Measurements from ENCODE around the gene CRMP1.
A peak's percentile ranks its signal among the peaks of the same experiment; 100 is the strongest.

The CRMP1 gene

DNA sequence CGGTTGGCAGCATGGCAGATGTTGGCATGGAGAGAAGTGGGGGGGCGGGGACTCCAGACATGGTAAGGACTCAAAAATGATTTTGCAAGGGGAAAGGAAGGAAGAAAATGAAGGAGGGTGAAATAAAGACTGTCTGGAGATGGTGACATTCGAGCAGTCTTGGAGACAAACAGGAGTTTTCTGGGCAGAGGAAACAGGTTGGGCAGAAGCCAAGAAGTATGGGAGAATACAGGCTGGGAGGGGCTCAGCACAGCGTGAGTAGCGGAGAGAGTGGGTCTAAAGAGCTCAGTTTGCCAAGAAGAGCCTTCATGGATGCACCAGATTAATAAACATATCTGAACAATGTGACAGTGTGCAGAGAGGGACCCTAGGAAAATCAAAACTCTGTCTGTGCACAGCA, 13.3 kb upstream of the CRMP1 start:
- no peak for DNase-seq
- Mint-ChIP-seq H3K9me3 (peaks cover 12% of the 10 kb centered on the region), H3K4me1 (no peaks in the 10 kb centered on the region), H3K36me3 (no peaks in the 10 kb centered on the region), H3K27ac (no peak overlapping the region), H3K27me3 (peaks cover 8% of the 10 kb centered on the region), H3K4me3 (no peak overlapping the region)
- CTCF ChIA-PET, result interaction anchor here (0.6 kb wide), 1 partner anchor 225 kb away, joined by 3 read pairs; no protein-coding TSS in a partner anchor

GRCh38 chr4:5905714-5906113, 12.8 kb upstream of the CRMP1 start:
- CTCF ChIA-PET, result no interaction called here
- DNase-seq, result no peak
- Mint-ChIP-seq H3K4me3 (no peak overlapping the region), H3K9me3 (peaks cover 11% of the 10 kb centered on the region), H3K27me3 (peaks cover 8% of the 10 kb centered on the region), H3K27ac (no peak overlapping the region), H3K36me3 (no peaks in the 10 kb centered on the region), H3K4me1 (no peaks in the 10 kb centered on the region)

GRCh38 chr4:5900844-5901243, 8.0 kb upstream of the CRMP1 start:
- no peaks in the 10 kb centered on the region for H3K4me1 Mint-ChIP-seq
- no peak overlapping the region for H3K4me3 Mint-ChIP-seq
- H3K27ac Mint-ChIP-seq, result no peak overlapping the region
- H3K9me3 Mint-ChIP-seq, result no peaks in the 10 kb centered on the region
- no peaks in the 10 kb centered on the region for H3K36me3 Mint-ChIP-seq
- no peak for DNase-seq
- peaks cover 5% of the 10 kb centered on the region for H3K27me3 Mint-ChIP-seq
- CTCF ChIA-PET, result no interaction called here

DNA sequence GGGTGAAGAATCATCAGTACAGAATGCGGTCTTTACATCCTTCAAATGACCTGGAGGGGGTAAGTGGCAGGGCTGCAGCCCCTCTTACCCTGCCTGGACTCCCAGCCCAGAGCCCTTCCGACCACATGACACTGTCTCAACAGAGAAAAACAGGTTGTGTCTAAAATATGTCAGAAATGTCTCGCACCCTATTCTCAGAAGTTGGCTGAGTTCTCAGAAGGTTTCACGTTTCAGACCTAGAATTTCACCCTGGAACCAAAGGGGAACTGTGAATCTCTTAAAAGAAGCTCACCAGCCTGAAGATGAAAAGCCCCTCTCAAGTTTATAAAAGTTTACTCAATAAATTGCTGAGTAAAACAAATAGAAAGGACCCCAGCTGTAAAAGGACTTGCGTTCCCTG, 7.0 kb upstream of the CRMP1 start:
- no peak for DNase-seq
- Mint-ChIP-seq H3K27ac (no peak overlapping the region), H3K4me1 (no peaks in the 10 kb centered on the region), H3K27me3 (peaks cover 6% of the 10 kb centered on the region), H3K4me3 (no peak overlapping the region), H3K9me3 (no peaks in the 10 kb centered on the region), H3K36me3 (no peaks in the 10 kb centered on the region)
- CTCF ChIA-PET, result no interaction called here

DNA sequence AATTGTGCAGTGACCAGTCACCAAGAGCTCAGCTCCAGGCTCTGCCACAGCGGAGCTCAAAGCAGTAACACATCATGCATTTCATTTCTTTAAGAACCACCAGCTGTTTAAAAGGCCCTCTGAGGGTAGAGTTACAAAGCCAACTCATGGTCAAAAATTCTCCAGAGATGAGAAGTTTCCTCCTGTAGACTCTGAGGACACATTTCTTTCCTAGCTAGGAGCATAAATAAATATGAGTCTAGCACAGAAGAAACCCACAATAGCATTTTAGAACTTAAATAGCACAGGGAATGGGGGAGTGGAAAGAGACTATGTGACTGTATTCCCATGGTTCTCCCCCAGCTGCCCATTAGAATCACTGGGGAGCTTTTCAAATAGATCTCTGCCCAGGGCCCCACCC, 6.5 kb upstream of the CRMP1 start:
- DNase-seq, result no peak
- peaks cover 10% of the 10 kb centered on the region for H3K27me3 Mint-ChIP-seq
- no peaks in the 10 kb centered on the region for H3K9me3 Mint-ChIP-seq
- H3K36me3 Mint-ChIP-seq, result no peaks in the 10 kb centered on the region
- no peak overlapping the region for H3K27ac Mint-ChIP-seq
- no peaks in the 10 kb centered on the region for H3K4me1 Mint-ChIP-seq
- CTCF ChIA-PET, result no interaction called here
- no peak overlapping the region for H3K4me3 Mint-ChIP-seq

DNA sequence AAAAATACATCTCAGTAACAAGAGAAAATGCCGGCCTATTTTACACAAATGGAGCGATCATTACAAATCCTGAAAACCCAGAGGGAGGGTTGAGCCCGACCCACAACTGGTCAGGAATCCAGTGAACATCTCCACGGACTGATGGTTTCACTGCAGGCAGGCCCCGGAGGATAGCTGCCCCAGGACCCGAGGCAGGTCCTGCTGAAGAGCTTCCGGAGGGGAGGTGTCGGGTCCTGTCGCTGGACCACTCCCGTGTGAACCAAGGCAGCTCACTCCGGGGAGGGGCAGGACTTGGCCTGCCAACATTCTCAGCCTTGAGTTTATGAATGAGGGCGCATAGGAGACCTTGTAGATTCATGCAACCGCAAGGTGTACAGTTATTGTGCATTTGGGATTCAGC, 4.8 kb upstream of the CRMP1 start:
- Mint-ChIP-seq H3K4me1 (no peaks in the 10 kb centered on the region), H3K36me3 (no peaks in the 10 kb centered on the region), H3K27me3 (peaks cover 22% of the 10 kb centered on the region), H3K4me3 (no peak overlapping the region), H3K27ac (no peak overlapping the region), H3K9me3 (no peaks in the 10 kb centered on the region)
- no peak for DNase-seq
- CTCF ChIA-PET, result no interaction called here

- CTCF ChIA-PET, result no interaction called here
- Mint-ChIP-seq H3K4me3 (no peak overlapping the region), H3K27me3 (peaks cover 43% of the 10 kb centered on the region), H3K4me1 (no peaks in the 10 kb centered on the region), H3K27ac (no peak overlapping the region), H3K36me3 (no peaks in the 10 kb centered on the region), H3K9me3 (no peaks in the 10 kb centered on the region)
- DNase-seq, result no peak
Measured at GRCh38 chr4:5895287-5895686, 2.4 kb upstream of the CRMP1 start.

GRCh38 chr4:5894266-5894665, 1.4 kb upstream of the CRMP1 start:
- Mint-ChIP-seq H3K27ac (no peak overlapping the region), H3K27me3 (peaks cover 53% of the 10 kb centered on the region)
- CTCF ChIA-PET, result no interaction called here

GRCh38 chr4:5893591-5893990, 705 bp upstream of the CRMP1 start:
- peaks cover 3% of the 10 kb centered on the region for H3K4me1 Mint-ChIP-seq
- H3K27me3 Mint-ChIP-seq, result peaks cover 60% of the 10 kb centered on the region
- CTCF ChIA-PET, result no interaction called here
- no peaks in the 10 kb centered on the region for H3K36me3 Mint-ChIP-seq
- DNase-seq, result no peak
- H3K27ac Mint-ChIP-seq, result peak overlapping the region; percentile 6
- no peaks in the 10 kb centered on the region for H3K9me3 Mint-ChIP-seq
- H3K4me3 Mint-ChIP-seq, result no peak overlapping the region

More at GRCh38 chr4:5894266-5894665, 1.4 kb upstream of the CRMP1 start:
- H3K36me3 Mint-ChIP-seq, result no peaks in the 10 kb centered on the region
- no peaks in the 10 kb centered on the region for H3K9me3 Mint-ChIP-seq
- H3K4me1 Mint-ChIP-seq, result no peaks in the 10 kb centered on the region
- no peak for DNase-seq
- no peak overlapping the region for H3K4me3 Mint-ChIP-seq

GRCh38 chr4:5892323-5893003, 423 bp downstream of the CRMP1 start:
- H3K27ac Mint-ChIP-seq, result no peak overlapping the region
- H3K9me3 Mint-ChIP-seq, result no peaks in the 10 kb centered on the region
- no peak for DNase-seq
- H3K36me3 Mint-ChIP-seq, result no peaks in the 10 kb centered on the region
- no peak overlapping the region for H3K4me3 Mint-ChIP-seq
- CTCF ChIA-PET, result no interaction called here
- H3K27me3 Mint-ChIP-seq, result peaks cover 64% of the 10 kb centered on the region
- peaks cover 3% of the 10 kb centered on the region for H3K4me1 Mint-ChIP-seq

DNA sequence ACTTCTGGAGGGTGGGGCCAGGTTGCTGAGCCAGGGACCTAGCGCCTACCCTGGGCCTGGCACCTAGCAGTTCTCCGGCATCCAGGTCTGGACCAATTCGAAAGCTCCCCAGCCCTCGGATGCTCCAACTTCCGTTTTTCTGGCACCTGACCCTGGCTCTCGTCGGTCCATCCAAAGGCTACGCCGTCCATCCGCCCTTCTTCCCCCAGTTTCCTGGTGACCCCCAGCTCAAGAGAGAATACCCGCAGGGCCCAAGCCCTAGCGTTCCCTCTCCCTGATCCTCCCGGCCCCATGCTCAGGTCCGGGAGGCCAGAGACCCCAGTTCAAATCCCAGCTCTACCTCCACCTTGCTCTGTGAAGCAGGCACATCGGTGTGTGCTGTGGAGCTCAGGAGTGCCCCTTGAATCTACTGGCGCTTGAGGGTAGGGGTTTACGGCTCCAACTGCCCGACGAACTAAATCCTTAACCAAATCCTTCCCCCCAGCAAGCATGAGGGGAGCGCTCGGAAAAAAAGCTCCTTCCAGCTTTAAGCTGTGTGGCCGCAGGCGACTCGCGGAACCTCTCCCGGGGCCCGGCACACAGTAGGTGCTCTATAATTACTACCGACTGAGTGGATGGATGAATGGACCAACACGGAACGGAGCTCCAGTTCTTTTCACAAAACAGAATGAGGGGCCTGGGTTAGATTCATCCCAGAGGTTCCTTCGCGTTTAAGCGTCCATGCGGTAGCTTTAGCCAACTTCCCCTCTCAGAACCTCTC, 1.1 kb downstream of the CRMP1 start:
- Mint-ChIP-seq H3K27ac (no peak overlapping the region), H3K27me3 (peaks cover 71% of the 10 kb centered on the region), H3K36me3 (no peaks in the 10 kb centered on the region), H3K9me3 (no peaks in the 10 kb centered on the region), H3K4me3 (no peak overlapping the region), H3K4me1 (peaks cover 3% of the 10 kb centered on the region)
- CTCF ChIA-PET, result no interaction called here
- DNase-seq, result no peak

DNA sequence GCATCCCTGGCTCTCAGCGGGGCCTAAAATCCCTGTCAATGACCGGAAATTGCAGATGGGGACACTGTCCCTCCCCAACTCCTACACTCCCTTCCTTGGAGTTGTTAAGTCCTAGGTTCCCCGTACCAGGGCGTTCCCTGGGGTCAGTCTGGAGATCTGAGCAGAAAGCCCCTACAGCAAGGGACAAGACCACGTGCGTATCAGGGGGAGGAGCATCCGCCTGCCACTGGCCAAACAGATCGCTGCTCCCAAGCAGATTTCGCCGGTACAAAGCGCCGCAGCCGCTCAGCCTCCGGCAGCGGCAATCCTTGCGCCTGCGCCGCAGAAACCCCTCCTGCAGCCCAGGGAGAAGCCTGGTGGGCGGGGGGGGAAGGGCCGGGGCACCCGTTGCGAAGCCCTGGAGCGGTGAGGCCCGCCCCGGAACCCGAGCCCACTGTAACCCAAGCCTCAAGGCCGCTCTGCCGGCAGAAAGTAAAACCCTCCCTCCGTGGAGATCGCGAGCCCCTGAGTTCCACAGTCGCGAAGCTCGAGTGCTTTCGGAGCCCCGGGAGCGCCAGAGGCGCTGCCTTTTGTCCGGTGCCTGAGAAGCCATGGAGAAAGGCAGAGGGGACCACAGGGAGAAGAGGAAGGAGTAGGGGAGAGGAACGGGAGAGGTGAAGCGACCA, 2.7 kb downstream of the CRMP1 start:
- CTCF ChIA-PET, result no interaction called here
- Mint-ChIP-seq H3K4me1 (peaks cover 3% of the 10 kb centered on the region), H3K4me3 (no peak overlapping the region), H3K27me3 (peaks cover 79% of the 10 kb centered on the region), H3K36me3 (no peaks in the 10 kb centered on the region), H3K9me3 (no peaks in the 10 kb centered on the region), H3K27ac (peak overlapping the region; percentile 34)
- DNase-seq, result no peak

DNA sequence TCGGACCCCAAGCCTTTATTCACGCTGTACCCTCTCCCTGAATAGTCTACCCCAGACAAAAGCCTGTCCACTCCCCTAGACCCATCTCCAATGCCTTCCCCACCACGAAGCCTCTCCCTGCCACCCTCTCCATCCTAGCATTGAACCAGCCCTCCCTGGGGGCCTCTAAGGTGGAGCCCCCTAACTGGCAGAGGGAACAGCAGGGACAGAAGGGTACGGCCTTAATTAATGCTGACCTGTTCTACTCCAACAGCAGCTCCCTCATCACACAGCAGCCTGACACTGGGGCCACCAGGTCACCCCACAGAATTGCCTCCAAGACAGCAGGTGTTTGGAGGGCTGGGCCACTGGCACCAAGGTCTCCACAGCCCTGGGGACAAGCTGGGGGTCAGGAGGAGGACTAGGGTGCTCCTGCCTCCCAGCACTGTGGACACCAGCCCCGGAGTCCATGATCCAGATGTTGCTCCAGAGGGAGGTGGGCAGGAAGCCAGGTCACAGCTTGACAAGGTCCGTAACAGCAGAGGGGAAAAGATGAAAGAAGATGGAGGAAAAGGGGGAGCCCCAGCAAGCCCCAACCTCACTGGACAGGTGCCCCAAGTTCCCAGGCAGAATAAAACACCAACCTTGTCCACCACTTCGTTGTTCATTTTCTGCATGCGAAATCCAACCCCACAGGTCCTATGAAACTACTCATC, 3.7 kb downstream of the CRMP1 start:
- CTCF ChIA-PET, result no interaction called here
- H3K4me1 Mint-ChIP-seq, result peaks cover 3% of the 10 kb centered on the region

GRCh38 chr4:5888222-5889001, 4.5 kb downstream of the CRMP1 start:
- peaks cover 3% of the 10 kb centered on the region for H3K4me1 Mint-ChIP-seq
- no peak overlapping the region for H3K4me3 Mint-ChIP-seq
- no peaks in the 10 kb centered on the region for H3K36me3 Mint-ChIP-seq
- H3K9me3 Mint-ChIP-seq, result no peaks in the 10 kb centered on the region
- DNase-seq, result no peak
- no peak overlapping the region for H3K27ac Mint-ChIP-seq
- CTCF ChIA-PET, result no interaction called here
- H3K27me3 Mint-ChIP-seq, result peaks cover 65% of the 10 kb centered on the region

More for the DNA sequence above, 3.7 kb downstream of the CRMP1 start:
- H3K27ac Mint-ChIP-seq, result no peak overlapping the region
- no peak overlapping the region for H3K4me3 Mint-ChIP-seq
- no peaks in the 10 kb centered on the region for H3K36me3 Mint-ChIP-seq
- H3K9me3 Mint-ChIP-seq, result no peaks in the 10 kb centered on the region
- H3K27me3 Mint-ChIP-seq, result peaks cover 72% of the 10 kb centered on the region
- DNase-seq, result no peak
